Hindlimb muscle (tissue), 1 donor: Measurements from ENCODE around the gene CHST5. TPM values are rescaled to one million over a fixed set of nuclear protein-coding genes. Genes with fewer than 3 reads are reported as not detected.
A peak's percentile ranks its signal among the peaks of the same experiment; 100 is the strongest.
"Not testable (repeated sequence)": the region's sequence is repeated elsewhere in the genome, so short reads cannot be mapped to it uniquely, and the experiment has no call there.

Source experiments
- DNase-seq: peaks from one replicate; pipeline ENCODE4 v3.0.0-alpha.2; 2013
- polyA plus RNA-seq: library from polyadenylated mRNA; unstranded; fragments of 120-200 nt; gene quantifications from one replicate; pipeline ENCODE4 v1.2.1, GENCODE V29; 2013; ENCODE audit not compliant: insufficient read length

Gene CHST5
- polyA plus RNA-seq, 1 donor = not detected

DNA sequence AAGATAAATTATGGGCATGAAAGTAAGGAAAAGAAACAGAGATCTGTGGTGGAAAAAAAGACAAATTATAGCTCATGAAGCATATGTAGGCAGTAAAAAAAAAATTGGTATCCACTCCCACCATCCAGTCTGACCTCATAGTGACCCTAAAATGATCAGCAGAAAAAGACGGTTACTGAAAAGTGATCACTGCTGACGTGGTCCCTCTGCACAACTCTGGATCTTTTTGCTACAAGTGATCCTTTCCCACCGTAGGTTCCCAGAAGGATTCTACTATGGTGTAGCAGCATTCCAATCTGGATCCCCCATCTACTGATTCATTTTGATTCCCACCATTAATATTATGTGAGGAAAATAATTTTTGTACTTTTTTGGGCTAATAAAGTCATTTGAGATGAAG, 29.8 kb downstream of the CHST5 start:
- peak; percentile 45 for DNase-seq

DNA sequence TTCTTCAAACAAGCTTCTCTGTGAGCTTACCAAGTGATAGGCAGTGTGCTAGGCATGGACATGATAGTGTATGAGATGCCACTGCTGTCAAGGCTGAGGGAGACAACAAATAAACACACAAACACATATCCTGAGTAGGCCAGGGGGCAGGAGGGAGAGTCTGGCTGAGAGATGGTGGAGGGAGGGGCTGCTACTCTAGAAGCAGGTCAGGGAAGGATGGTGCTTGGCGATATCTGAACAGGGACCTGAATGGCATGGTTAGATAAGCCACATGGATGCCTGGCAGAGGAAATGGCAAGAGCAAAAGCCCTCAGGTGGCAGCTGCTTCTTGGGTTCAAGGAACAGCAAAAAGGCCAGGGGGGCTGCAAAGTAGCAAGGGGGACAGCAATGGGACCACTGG, 32.1 kb downstream of the CHST5 start:
- DNase-seq = no peak

GRCh38 chr16:75502916-75503605, 32.8 kb downstream of the CHST5 start:
- DNase-seq = no peak

DNA sequence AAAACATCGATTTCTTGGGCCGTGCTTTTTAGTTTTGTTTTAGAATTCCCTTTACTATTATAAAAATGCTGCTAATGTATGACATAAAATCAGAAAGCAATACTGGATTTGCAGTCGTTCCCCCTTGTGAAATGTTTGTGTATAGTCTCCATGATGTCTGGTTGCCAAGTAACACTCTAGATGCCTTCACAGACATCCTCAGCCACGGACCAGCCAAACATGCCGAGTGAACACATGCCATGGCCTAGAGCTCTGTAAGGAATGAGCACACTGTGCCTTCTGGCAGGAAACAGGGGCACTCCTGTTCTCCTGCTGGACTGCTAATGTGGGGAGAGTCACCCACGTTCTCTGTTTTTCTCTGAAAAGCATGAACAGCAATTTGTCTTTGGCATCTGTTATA, 34.1 kb downstream of the CHST5 start:
- DNase-seq = peak; percentile 67

- DNase-seq = no peak
These were observed 34.5 kb downstream of the CHST5 start for GRCh38 chr16:75501359-75501758.

DNA sequence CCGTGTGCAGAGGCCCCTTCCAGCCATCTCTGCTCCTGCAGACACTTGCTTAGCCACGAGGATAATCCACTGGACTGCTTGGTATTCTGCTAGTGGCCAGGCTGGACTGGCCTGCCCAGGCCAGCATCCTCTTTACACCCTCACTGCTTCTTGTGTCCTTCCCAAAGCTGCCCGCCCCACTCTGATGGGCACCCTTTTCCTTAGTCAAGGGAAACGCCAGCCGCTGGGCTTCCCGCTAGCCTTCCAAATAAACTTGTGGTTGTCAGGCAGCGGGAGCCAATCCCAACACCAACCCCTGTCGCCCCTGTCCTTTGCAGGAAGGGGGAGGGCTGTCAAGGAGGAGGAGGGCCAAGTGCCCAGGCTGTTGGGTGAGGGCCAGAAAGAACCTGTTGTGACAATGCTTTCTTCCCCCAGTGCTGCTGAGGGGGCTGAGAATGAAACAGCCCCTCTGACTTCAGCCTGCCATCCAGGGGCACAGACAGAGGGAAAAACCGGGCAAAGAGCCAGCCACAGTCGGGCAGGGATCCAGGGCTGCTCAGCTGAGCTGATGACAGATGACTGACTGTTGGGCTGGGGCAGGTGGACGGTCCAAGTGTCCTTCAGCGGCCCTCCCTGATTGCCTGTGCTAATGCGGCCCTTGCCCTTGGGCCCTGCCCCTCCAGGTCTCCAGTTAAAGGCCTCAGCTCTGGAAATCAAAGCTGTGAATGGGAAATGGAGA, 37.1 kb downstream of the CHST5 start:
- not testable (repeated sequence) for DNase-seq

DNA sequence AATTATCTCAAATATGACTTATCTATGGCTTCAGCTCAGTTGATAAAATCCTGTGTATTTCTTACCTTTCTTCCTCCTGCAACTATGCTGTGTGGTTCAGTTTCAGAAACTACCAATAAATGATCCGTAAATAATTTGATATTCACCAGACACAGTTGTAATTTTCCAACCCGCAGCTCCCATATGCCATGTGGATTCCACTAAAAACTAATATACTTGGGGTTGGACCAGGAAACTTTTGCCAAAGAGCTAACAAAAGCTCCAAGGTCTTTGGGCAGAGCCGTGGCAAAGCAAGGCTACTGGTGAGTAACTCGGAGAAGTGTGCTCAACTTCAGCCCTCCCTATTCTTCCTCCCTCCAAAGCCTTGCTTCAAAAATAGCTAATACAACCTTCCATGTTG, 38.4 kb downstream of the CHST5 start:
- DNase-seq = no peak

- peak; percentile 66 for DNase-seq
These were observed 40.7 kb downstream of the CHST5 start, which contains the start of gene CHST6 for GRCh38 chr16:75495076-75495674. Gene CHST6, minus strand, starts transcription at chr16:75495441. Its CDS starts 15,613 bp downstream, at chr16:75479828.

DNA sequence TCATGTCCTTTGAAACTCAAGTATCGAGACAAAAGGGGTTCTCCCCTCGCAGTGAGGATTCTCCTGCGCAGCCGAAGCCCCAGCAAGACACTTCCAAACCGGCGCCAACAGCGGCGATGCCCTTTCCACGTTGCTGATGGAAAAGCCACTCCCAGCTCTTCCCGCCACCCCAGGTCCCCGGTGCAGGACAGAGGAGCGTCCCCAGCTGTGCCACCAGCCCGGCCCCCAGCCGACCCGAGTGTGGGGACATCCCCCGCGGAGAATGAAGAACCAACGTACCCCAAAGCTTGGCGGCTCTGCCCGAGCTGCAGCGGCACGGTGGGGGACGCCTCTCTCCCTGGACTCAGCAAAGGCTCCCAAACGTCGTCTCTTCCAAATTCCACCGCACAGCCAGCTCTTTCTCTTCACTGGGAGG, 41.2 kb downstream of the CHST5 start:
- DNase-seq = no peak

DNA sequence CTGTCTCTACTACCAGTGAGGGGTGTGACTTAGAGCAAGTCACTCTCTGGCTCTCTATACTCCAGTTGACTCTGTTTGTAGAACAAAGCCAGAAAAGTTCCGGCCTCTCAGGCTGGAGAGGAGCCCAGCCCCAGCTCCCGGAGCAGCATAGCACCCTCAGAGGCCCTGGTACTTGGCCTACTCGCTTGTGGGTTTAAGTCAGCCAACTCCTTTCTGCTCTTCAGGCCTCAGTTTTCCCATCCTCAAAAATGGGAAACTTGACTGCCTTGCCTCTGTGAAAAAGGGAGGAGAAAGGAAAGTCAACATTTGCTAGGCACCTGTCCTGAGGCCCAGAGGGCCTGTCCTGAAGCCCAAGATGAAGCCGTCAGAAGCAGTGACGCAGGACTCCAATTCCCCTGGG, 41.7 kb downstream of the CHST5 start:
- DNase-seq = no peak

- no peak for DNase-seq
These were observed 44.0 kb downstream of the CHST5 start for GRCh38 chr16:75491876-75492275.

GRCh38 chr16:75488322-75488721, 47.6 kb downstream of the CHST5 start:
- no peak for DNase-seq

DNA sequence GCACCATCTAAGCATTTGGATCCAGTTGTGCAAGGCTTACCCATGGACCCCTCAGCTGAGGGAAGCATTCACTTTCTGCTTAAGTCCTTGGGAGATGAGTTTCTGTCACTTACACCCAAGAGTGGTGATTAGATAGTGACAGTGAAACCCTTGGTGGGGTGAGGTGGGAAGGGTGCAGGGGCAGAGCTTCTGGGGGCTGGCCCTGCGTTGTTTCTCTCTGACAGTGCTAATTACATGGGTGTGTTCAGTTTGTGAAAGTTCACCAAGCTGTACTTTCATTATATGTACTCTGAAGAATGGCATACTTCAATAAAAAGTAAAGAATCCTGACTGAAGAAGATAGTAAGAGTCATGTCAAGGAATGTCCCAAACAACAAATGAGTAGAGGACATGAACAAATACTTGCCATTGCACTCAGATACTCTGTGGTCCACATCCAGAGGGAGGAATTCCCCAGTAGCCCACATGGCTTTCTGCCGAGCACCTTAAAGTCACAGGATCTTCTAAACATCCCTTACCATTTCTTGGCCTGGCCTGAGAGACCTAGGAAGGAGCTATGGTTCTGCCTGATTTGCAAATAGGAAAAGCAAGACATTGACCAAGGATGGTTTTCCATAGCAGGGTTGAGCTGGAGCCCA, 49.1 kb downstream of the CHST5 start:
- DNase-seq = no peak

DNA sequence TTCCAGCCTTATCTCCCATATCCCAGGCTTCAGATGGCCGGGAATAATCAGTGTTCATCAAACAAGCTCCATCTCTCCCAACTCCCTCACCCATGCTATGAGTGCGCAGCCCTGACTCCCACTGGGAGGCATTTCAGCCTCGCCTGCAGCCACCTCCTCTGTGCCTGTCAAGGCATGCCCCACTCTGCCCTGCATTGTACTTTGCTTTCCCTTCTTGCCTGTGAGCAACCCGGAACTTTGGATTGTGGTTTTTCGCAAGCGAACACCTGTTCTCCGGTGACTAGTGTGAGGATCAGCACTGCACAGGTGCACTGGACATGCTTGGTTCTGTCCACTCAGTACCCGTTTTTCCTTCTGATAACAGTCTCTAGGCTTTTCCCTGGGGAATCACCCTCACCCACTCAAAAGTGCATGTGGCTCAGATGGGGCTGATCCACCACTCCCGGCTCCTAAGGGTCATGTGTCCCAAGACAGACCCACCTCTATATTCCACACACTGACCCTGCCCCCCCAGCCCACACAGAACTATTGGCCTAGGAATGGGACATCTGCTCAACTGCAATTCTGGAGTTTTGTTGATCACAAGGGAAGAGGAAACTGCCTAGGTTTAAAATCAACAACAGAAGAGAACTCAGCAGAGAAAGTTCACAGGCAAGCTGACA, 49.8 kb downstream of the CHST5 start:
- no peak for DNase-seq

- no peak for DNase-seq
These were observed 50.5 kb downstream of the CHST5 start for GRCh38 chr16:75485230-75486013.

DNA sequence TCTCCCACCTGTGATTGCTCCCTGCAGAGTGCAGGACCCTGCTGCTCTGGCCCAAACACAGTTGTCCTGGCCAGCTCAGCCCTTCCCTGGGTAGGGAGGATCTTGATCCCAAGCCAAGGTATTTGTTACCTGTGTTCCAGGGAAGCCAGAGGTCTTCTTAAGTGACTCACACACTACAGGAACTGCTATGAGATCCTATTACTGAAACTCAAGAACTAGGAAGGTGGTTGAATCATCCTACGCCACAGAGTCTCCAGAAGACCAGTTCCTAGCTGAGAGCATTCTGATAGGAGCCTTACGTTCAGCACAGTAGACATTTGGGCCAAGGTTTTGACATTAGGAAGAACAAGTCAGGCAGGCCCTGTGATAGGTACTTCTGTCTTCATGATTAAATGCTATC, 52.7 kb downstream of the CHST5 start:
- no peak for DNase-seq

GRCh38 chr16:75482434-75483205, 53.3 kb downstream of the CHST5 start:
- no peak for DNase-seq

DNA sequence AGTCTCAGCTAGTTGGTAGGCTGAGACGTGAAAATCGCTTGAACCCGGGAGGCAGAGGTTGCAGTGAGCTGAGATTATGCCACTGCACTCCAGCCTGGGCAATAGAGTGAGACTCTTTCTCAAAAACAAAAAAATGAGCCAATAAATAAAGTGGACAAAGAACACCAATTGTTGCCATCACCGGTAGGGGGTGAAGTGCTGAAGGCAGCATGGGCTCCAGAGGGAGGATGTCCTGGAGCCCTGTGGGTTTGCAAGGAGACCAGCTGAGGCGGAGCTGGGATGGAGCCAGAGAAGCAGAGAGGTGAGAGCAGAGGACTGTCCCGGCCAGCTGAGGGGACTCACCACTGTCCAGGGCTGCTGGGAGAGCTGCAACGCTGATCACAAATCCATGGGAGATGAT, 54.4 kb downstream of the CHST5 start:
- no peak for DNase-seq

DNA sequence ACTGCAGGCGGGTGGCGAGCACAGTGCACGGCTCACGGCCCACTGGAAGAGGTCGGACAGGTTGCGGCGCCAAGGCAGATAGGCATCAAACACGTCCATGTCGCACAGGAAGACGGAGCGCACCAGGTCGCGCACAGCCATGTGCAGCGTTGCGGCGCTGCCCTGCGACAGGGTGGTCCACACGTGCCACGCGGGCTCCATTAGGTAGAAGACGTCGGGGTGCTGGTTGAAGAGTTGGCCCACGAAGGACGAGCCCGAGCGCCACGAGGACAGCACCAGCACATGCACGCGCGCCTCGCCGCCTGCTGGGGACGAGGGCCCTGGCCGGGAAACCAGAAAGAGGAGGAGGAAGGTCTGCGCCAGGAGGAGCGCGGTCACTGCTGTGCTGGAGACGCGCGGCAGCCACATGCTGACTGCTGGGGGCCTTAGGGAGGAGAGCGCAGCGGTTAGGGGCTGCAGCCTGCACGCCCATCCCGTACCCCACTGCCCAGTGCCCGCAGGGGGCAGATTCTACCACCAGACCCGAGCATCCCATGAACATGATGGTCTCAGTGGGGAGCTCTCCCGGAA, 56.4 kb downstream of the CHST5 start:
- DNase-seq = no peak
